Measurements from ENCODE around the gene LILRA2.

DNA sequence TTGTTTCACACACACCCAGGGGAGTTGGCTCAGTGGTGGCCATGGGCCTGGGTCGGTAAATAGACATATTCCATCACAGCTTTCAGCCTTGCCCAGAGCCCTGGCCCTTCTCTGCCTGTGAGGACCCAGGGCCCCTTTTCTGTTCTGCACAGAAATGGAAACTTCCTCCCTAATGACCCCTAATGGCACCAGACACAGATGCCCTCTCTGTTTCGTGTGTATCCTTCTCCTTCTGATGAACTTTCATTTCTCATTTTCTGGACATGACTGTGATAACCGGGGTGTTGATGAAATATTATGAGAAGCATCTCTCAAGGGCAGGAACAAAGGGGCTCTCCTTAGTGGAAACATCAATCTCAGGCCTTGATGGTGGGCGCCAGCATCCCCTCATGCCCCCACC, 32.6 kb downstream of the LILRA2 start:
- TF ChIP-seq, protein P1, sequence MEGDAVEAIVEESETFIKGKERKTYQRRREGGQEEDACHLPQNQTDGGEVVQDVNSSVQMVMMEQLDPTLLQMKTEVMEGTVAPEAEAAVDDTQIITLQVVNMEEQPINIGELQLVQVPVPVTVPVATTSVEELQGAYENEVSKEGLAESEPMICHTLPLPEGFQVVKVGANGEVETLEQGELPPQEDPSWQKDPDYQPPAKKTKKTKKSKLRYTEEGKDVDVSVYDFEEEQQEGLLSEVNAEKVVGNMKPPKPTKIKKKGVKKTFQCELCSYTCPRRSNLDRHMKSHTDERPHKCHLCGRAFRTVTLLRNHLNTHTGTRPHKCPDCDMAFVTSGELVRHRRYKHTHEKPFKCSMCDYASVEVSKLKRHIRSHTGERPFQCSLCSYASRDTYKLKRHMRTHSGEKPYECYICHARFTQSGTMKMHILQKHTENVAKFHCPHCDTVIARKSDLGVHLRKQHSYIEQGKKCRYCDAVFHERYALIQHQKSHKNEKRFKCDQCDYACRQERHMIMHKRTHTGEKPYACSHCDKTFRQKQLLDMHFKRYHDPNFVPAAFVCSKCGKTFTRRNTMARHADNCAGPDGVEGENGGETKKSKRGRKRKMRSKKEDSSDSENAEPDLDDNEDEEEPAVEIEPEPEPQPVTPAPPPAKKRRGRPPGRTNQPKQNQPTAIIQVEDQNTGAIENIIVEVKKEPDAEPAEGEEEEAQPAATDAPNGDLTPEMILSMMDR (IDR thresholded peaks at IDR 0.05) = no peak
- TF ChIP-seq EZH2 (IDR thresholded peaks at IDR 0.05) = no peak
